ENCODE measurements around the gene CPEB1.
"Not testable (repeated sequence)": the region's sequence is repeated elsewhere in the genome, so short reads cannot be mapped to it uniquely, and the experiment has no call there.

The CPEB1 gene

GRCh38 chr15:82513587-82513986 lies 133.6 kb downstream of the CPEB1 start:
- DNase-seq (ENCODE audit: low spot score): not testable (repeated sequence)

DNA sequence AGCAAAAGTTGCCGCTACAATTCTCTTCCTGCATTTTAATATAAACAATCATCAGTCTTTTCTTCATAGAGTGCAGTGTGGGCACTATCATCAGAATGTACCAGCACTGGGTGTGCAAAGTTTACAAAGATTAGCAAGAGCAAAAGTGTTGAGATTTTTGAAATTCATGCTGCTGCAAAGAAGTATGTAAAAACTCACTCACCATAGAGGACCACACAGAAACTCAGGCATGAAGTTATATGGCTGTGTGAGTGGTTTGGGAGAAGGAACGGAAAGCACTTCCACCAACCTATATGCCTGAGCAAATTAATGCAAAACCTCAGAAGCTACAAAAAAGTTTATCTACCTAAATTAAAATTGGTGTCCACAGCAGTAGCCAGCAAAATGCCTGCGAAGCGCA lies 139.5 kb downstream of the CPEB1 start:
- DNase-seq (ENCODE audit: low spot score): not testable (repeated sequence)

DNA sequence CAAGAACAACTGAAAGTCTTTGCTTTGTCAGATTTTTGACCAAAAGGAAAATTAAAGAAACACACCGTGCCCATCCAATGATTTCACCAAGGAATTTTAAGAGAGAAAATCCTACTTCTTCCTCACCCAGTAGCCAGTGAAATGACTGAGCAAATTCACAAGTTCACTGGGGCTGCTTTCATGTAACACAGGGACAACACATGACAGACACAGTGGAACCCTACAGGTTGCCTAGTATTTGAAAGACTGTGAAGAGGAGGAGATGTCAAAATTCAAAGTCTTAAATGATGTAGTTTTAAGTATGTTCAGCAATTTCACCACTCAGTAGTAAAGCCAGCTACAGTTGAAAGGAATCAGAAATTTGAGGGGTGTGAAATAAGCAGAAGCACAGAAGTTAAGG lies 140.1 kb downstream of the CPEB1 start:
- not testable (repeated sequence) for DNase-seq (ENCODE audit: low spot score)

DNA sequence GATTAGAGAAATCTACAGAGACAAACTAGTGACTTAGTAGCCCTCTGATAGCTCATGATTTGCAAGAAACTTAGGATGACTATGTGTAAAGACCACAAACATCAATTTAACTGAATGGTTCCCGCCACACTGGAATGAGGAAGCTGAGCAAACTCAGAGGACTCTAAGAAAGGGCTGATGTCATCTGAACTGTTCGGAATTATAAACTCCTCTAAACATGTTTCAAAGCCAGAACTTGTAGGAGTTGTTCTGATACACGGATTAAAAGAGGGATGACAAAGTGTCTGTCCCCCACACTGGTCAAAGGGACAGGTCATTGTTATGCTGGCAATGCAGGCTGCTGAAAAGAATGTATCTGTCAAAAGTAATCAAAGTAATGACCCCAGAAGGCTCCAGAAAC lies 141.3 kb downstream of the CPEB1 start:
- not testable (repeated sequence) for DNase-seq (ENCODE audit: low spot score)

DNA sequence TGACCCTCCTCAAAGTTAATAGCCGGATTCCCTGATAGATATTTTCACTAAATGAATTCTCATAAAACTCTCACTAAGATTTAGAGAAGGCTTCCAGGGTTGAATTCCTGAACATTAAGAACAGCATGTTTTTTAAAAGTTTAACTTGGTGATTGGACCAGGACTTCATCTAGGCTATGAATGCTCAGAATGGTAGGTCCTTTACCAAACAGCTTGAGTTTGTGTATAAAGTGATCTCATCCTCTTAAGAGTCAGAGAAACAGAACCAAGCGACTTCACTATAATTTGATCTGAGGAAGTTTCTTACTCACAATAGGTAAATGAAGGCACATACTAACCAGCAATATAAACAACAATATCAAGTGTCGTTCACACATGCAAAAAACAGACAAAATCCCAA lies 143.1 kb downstream of the CPEB1 start:
- not testable (repeated sequence) for DNase-seq (ENCODE audit: low spot score)

DNA sequence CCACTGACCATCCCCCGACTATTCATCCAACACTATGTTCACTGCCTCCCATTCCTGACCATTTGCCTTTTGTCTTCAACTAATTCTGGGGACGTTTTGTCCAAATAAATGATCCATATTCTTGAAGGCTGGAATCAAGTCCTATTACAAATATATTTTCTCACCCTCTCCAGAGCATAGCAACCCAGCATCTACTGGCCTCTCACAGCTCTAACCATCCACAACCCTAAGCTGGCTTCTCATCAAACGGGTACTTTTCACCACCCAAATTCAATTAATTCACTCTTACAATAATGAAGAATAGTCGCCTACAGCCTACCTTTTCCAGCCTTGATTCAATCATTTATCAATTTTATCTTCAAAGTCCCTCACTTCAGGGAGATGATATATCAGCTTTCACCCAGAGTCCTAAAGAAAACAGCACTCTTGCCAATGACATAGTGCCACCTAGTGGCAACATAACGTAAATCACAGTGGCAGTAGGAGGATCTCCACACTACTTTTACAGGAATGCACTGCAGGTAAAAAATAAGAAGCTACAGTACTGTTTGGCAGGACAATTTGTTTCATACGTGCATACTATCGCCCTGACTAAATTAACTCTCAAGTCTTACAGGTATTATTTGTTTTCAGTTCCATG lies 144.3 kb downstream of the CPEB1 start:
- not testable (repeated sequence) for DNase-seq (ENCODE audit: low spot score)

DNA sequence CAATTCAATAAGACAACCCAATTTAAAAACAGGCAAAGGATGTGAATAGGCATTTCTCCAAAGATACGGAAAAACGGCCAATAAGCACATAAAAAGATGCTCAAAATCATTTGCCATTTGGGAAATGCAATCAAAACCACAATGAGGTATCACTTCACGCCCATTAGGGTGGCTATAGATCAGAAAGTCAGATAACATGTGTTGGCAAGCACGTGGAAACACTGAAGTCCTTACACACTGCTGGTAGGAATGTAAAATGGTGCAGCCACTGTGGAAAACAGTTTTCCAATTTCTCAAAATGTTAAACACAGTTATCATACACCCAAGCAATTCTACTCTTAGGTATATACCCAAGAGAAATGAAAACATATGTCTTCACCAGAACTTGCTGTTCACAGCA lies 146.4 kb downstream of the CPEB1 start:
- DNase-seq (ENCODE audit: low spot score): not testable (repeated sequence)

DNA sequence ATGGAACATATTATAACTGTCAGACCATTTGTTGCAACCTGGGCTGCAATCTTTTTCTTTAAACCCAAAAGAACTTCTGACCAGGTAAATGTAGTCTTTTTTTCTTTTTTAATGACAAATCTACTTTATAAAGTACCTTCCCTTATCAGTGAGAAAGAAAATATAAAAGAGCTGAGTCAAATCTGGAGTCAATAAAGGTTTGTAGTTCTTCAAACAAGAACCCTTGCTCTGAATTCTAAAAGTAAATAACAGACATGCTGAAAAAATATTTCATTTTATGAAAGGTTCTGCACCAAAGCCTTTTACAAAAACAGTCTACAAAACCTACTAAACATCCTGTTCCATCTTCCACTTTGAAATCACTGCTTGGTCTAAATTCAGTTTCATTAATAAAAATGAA lies 149.2 kb downstream of the CPEB1 start:
- DNase-seq (ENCODE audit: low spot score): not testable (repeated sequence)
